Measurements from ENCODE around the gene CRACDL. TPM values are rescaled to one million over a fixed set of nuclear protein-coding genes. Genes with fewer than 3 reads are reported as not detected.

Gene CRACDL
- total RNA-seq, 1 donor from 2014 or later: 1.6 TPM

DNA sequence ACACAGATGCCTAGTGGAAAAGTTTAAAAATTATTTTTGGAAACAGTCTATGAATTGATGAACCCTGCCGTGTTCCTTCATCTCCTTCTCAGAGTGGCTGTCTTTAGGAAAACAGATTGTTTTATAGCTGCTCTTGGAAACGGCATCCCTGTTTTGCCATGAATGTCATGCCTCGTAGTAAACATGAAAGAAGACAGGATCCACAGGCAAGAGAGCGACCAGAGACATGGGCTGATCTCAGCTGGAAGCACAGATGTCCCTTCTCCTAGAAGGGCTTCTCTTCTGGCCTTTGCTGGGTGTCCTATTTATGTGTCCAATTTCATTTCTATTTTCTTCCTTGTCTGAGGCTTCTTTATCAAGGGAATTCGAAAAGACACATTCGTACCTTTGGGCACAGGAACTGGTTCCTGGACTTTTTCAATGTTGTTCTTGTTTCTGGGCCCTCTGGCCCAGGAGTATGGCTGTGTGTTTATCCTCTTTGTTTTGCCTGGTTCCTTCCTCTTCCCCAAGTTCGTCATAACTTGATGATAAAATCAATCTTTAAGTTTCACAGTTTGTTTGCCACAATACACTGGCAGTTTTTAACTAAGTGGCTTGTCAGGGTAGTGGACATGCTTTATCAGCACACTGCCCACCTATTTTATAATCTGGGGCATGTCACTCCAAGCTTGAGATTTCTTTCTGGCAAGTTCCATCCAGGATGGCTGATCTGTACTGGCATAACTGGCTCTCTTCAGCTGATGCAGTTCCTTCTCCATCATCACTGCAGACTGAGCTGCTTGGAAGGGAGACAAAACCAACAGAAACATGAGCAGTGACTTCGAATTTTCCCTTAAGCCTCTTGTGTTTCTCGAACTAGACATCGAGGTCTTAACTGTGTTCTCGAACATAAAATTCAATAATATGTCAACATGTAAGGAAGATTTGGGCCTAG, 141.9 kb downstream of the CRACDL start:
- Mint-ChIP-seq H3K27ac (no peak overlapping the region), H3K9me3 (ENCODE audit: low read depth) (no peaks in the 10 kb centered on the region), H3K27me3 (peaks cover 3% of the 10 kb centered on the region), H3K36me3 (ENCODE audit: insufficient read depth) (no peaks in the 10 kb centered on the region), H3K4me1 (ENCODE audit: low read depth) (peaks cover 16% of the 10 kb centered on the region), H3K4me3 (ENCODE audit: low read depth) (no peak overlapping the region)
- DNase-seq (ENCODE audit: low spot score, unreplicated experiment): no peak
- TF ChIP-seq, protein P1, sequence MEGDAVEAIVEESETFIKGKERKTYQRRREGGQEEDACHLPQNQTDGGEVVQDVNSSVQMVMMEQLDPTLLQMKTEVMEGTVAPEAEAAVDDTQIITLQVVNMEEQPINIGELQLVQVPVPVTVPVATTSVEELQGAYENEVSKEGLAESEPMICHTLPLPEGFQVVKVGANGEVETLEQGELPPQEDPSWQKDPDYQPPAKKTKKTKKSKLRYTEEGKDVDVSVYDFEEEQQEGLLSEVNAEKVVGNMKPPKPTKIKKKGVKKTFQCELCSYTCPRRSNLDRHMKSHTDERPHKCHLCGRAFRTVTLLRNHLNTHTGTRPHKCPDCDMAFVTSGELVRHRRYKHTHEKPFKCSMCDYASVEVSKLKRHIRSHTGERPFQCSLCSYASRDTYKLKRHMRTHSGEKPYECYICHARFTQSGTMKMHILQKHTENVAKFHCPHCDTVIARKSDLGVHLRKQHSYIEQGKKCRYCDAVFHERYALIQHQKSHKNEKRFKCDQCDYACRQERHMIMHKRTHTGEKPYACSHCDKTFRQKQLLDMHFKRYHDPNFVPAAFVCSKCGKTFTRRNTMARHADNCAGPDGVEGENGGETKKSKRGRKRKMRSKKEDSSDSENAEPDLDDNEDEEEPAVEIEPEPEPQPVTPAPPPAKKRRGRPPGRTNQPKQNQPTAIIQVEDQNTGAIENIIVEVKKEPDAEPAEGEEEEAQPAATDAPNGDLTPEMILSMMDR (IDR thresholded peaks at IDR 0.05; ENCODE audit: unreplicated experiment): no peak

DNA sequence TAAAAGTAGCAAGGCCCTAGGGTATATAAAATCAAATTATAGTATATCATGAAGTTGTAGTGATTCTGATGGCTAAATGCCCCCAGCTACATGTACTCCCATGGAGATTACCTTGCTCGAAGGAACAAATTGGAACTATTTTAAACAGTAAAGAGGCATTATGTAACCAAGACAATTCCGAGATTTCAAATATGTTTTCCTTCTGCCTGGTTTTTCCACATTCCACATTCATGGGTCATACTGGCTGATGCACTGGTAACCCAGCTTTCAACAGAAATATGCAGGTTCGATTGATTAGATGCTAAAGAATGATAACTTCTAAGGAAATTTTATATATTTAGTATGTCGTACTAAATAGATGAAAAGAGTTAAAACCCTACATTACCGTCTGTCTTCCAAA, 142.8 kb downstream of the CRACDL start:
- peaks cover 3% of the 10 kb centered on the region for H3K27me3 Mint-ChIP-seq
- TF ChIP-seq, protein P1 (IDR thresholded peaks at IDR 0.05; ENCODE audit: unreplicated experiment): no peak
- no peaks in the 10 kb centered on the region for H3K9me3 Mint-ChIP-seq (ENCODE audit: low read depth)
- peak overlapping the region; percentile 69 for H3K27ac Mint-ChIP-seq
- H3K36me3 Mint-ChIP-seq (ENCODE audit: insufficient read depth): no peaks in the 10 kb centered on the region
- no peak overlapping the region for H3K4me3 Mint-ChIP-seq (ENCODE audit: low read depth)
- H3K4me1 Mint-ChIP-seq (ENCODE audit: low read depth): peaks cover 16% of the 10 kb centered on the region
- DNase-seq (ENCODE audit: low spot score, unreplicated experiment): no peak

DNA sequence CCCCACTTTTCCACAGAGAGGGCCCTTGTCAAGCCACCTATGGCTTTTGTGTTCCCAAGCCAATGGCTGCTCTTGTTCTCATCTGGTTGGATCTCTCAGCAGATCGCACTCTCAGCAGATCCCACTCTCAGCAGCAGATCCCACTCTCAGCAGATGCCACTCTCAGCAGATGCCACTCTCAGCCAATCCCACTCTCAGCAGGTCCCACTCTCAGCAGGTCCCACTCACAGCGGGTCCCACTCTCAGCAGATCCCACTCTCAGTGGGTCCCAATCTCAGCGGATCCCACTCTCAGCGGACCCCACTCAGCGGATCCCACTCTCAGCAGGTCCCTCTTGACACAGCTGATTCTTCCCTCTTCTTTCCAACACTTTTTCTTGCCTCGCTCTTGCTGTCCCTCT, 145.8 kb downstream of the CRACDL start:
- TF ChIP-seq, protein P1 (IDR thresholded peaks at IDR 0.05; ENCODE audit: unreplicated experiment): no peak
- Mint-ChIP-seq H3K27me3 (peaks cover 5% of the 10 kb centered on the region), H3K4me1 (ENCODE audit: low read depth) (peaks cover 19% of the 10 kb centered on the region), H3K27ac (no peak overlapping the region), H3K36me3 (ENCODE audit: insufficient read depth) (no peaks in the 10 kb centered on the region), H3K9me3 (ENCODE audit: low read depth) (no peaks in the 10 kb centered on the region), H3K4me3 (ENCODE audit: low read depth) (no peak overlapping the region)
- DNase-seq (ENCODE audit: low spot score, unreplicated experiment): no peak

DNA sequence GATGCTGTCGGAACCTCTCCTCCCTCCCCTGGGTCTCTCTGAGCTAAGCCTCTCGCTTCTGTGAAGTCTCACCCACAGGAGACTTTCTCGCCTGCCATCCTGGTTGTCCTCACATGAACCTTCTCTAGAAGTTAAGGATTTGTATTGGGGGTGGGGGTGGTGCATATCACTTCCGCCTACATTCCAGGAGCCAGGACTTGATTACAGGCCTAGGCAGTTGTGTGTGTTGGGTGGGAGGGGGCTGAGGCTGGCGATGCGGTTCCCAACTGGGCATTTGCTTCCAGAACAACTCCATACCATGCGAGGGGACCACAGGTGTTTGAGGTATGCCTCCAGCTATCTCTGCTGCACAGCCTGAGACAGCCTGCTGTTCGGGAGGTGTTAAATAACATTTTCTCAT, 148.3 kb downstream of the CRACDL start:
- Mint-ChIP-seq H3K4me1 (ENCODE audit: low read depth) (peaks cover 7% of the 10 kb centered on the region), H3K27ac (no peak overlapping the region), H3K9me3 (ENCODE audit: low read depth) (no peaks in the 10 kb centered on the region), H3K4me3 (ENCODE audit: low read depth) (no peak overlapping the region), H3K27me3 (peaks cover 5% of the 10 kb centered on the region), H3K36me3 (ENCODE audit: insufficient read depth) (no peaks in the 10 kb centered on the region)
- DNase-seq (ENCODE audit: low spot score, unreplicated experiment): no peak
- TF ChIP-seq, protein P1 (IDR thresholded peaks at IDR 0.05; ENCODE audit: unreplicated experiment): no peak

DNA sequence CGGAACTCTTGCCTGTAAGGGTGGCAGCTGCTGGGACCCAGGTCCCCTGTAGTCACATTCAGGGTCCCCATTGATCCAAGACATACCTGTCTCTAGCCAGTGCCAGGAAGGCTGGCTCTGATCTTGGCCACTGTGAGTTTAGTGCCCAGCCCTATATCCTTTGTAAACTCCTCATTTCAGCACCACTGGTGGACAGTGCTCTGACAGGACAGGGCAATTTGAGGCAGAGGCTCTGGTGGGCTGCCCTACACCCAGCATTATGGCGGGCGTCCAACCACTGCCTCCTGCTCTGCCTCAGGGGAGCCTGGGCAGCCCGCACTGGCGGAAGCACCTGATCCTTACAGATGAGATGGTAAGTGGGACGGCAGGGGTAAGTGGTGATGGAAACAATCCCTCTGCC, 149.8 kb downstream of the CRACDL start:
- Mint-ChIP-seq H3K4me1 (ENCODE audit: low read depth) (peaks cover 5% of the 10 kb centered on the region), H3K4me3 (ENCODE audit: low read depth) (no peak overlapping the region), H3K36me3 (ENCODE audit: insufficient read depth) (no peaks in the 10 kb centered on the region), H3K9me3 (ENCODE audit: low read depth) (peaks cover 13% of the 10 kb centered on the region), H3K27ac (no peak overlapping the region), H3K27me3 (peaks cover 5% of the 10 kb centered on the region)
- TF ChIP-seq, protein P1 (IDR thresholded peaks at IDR 0.05; ENCODE audit: unreplicated experiment): no peak
- DNase-seq (ENCODE audit: low spot score, unreplicated experiment): no peak
